Adrenal gland (tissue), 12 donors: ENCODE data around the gene PHACTR2. TPM values are rescaled to one million over a fixed set of nuclear protein-coding genes. Genes with fewer than 3 reads are reported as not detected.

Experiments used
- DNase-seq, 7 donors: peaks; one replicate each; pipeline ENCODE4 v3.0.0-alpha.2; 2019 to 2020
- H3K27ac ChIP-seq, 5 donors: fragments of 200-600 bp; sonication (generic) in 4 of 5; 1 replicate in 3 of 5; 2 replicates in 2 of 5; pipeline versions ENCODE4 v1.5.1 to v1.8.0; 2016 to 2020; ENCODE audit warnings: mild to moderate bottlenecking in 1 of 5
- H3K27me3 ChIP-seq: fragments of 200-600 bp; 2 replicates; pipeline ENCODE4 v1.8.0; 2021
- H3K36me3 ChIP-seq, 2 donors: fragments of 200-600 bp; replicated peaks in 1 of 2; 1 replicate in 1 of 2; 2 replicates in 1 of 2; pipeline versions ENCODE4 v1.5.1 to v1.8.0; 2018 to 2022
- H3K4me1 ChIP-seq, 2 donors: fragments of 200-600 bp; replicated peaks in 1 of 2; 1 replicate in 1 of 2; 2 replicates in 1 of 2; pipeline versions ENCODE4 v1.5.1 to v1.8.0; 2018 to 2021
- H3K4me3 ChIP-seq, 4 donors: fragments of 200-600 bp; sonication (generic) in 3 of 4; one replicate each; pipeline ENCODE4 v1.5.1; 2016 to 2018
- H3K9me3 ChIP-seq, 3 donors: fragments of 200-600 bp; sonication (generic) in 1 of 3; replicated peaks in 1 of 3; 1 replicate in 2 of 3; 2 replicates in 1 of 3; pipeline versions ENCODE4 v1.5.1 to v1.8.0; 2016 to 2021
- CTCF ChIP-seq, 6 experiments: fragments of 450-650 bp in 4 of 6; fragments of 200-600 bp in 2 of 6; sonication (generic) in 1 of 6; IDR thresholded peaks; 1 replicate in 5 of 6; 2 replicates in 1 of 6; pipeline versions ENCODE4 v1.5.1 to v1.8.0; 2016 to 2021; ENCODE audit warnings: antibody characterized with exemption in 6 of 6, mild to moderate bottlenecking in 2 of 6, moderate library complexity in 1 of 6
- POLR2A ChIP-seq, 2 donors: fragments of 450-650 bp; IDR thresholded peaks; one replicate each; pipeline ENCODE4 v1.6.1; 2017; ENCODE audit warnings: antibody characterized with exemption in 2 of 2, mild to moderate bottlenecking in 2 of 2, moderate library complexity in 1 of 2
- WGBS, 4 donors: extraction: QIAGEN DNeasy Blood & Tissue Kit in 2 of 4; methylation state at CpG; one replicate each; pipeline versions ENCODE4 v1.1.5 to v1.1.7; 2013 to 2017; 5-methylcytosine and 5-hydroxymethylcytosine counted together
- intact Hi-C, 2 donors: fragments of 100-400 bp; cut with DNase I; formaldehyde crosslinking; loops; one replicate each; pipeline versions ENCODE4 v1.14.1 to v1.15.0; 2022 to 2023
- polyA plus RNA-seq, 3 donors: library from polyadenylated mRNA; stranded (reverse); fragments of 200-250 nt in 2 of 3; fragments of 350-450 nt in 1 of 3; fragmentation: Illumina TruSeq in 1 of 3; extraction: RNeasy Lipid Tissue Mini Kit (QIAGEN cat#74804) in 1 of 3; gene quantifications; one replicate each; pipeline ENCODE4 v1.2.3, GENCODE V29; 2013 to 2014
- total RNA-seq, 9 donors: library from RNA; depleted of rRNA in 4 of 9; stranded (reverse); fragments of >200 nt in 4 of 9; fragments of 120-200 nt in 1 of 9; fragmentation: NEBNext Ultra II Directional in 1 of 9; extraction: Animal tissue kit (Norgen Biotek cat#: 25700) in 1 of 9; gene quantifications; one replicate each; pipeline versions ENCODE4 v1.1.0 to v1.2.4, GENCODE V29; 2013 to 2023
- donor health status: healthy with polysubstance abuse.
- donor health status: Bipolar disorder and iron deficiency.
- donor health status: DM: yes; HTN: yes; CAD: no.
- donor health status: DM: no; HTN: no; CAD: no.
- donor health status: DM: no; HTN: no; CAD: no.
- donor health status: DM: yes; HTN: yes; CAD: no.

Gene PHACTR2
- total and polyA plus RNA-seq, 12 donors = 12.1 to 315 (median 227) TPM

GRCh38 chr6:143688681-143689080, 10.9 kb downstream of the PHACTR2 start:
- Histone ChIP-seq H3K9me3 (no peaks in the 10 kb centered on the region), H3K4me3 (no peak overlapping the region), H3K4me1 (peaks cover 47 to 72% of the 10 kb centered on the region in 2 donors), H3K27me3 (no peaks in the 10 kb centered on the region), H3K27ac (peak overlapping the region in 1 of 5 donors; percentile 3), H3K36me3 (no peaks in the 10 kb centered on the region)
- DNase-seq = no peak
- WGBS, 4 donors = 72 to 82% (median 80%) methylated on average over 4 of the region's 4 CpGs
- intact Hi-C loops = loop anchor here in 1 of 2 donors (10.0 kb wide), 1 partner anchor 56 kb away; no protein-coding TSS in a partner anchor
- TF ChIP-seq CTCF (IDR thresholded peaks at IDR 0.05) (no peak), POLR2A (IDR thresholded peaks at IDR 0.05) (no peak)

GRCh38 chr6:143689852-143690251, 12.1 kb downstream of the PHACTR2 start:
- DNase-seq = no peak
- Histone ChIP-seq H3K27ac (no peak overlapping the region), H3K4me3 (no peak overlapping the region), H3K36me3 (no peaks in the 10 kb centered on the region), H3K9me3 (no peaks in the 10 kb centered on the region), H3K4me1 (peaks cover 53 to 72% of the 10 kb centered on the region in 2 donors), H3K27me3 (no peaks in the 10 kb centered on the region)
- 83 to 88% (median 85%) methylated on average over 9 of the region's 9 CpGs for WGBS, 4 donors
- intact Hi-C loops = loop anchor here in 1 of 2 donors (10.0 kb wide), 1 partner anchor 55 kb away; no protein-coding TSS in a partner anchor
- TF ChIP-seq POLR2A (IDR thresholded peaks at IDR 0.05) = no peak
- no peak for TF ChIP-seq CTCF (IDR thresholded peaks at IDR 0.05)

- Histone ChIP-seq H3K27me3 (no peaks in the 10 kb centered on the region), H3K9me3 (no peaks in the 10 kb centered on the region), H3K4me1 (peaks cover 59 to 85% of the 10 kb centered on the region in 2 donors), H3K36me3 (no peaks in the 10 kb centered on the region), H3K27ac (peak overlapping the region in 1 of 5 donors; percentile 5), H3K4me3 (no peak overlapping the region)
- no peak for TF ChIP-seq POLR2A (IDR thresholded peaks at IDR 0.05)
- TF ChIP-seq CTCF (IDR thresholded peaks at IDR 0.05) = no peak
- 57 to 70% (median 62%) methylated on average over 1 of the region's 1 CpG for WGBS, 4 donors
- no peak for DNase-seq
- intact Hi-C loops = no loop called here
Measured at GRCh38 chr6:143691155-143691554, 13.4 kb downstream of the PHACTR2 start.

- peak overlapping the region in 1 of 5 donors; percentile 5 for H3K27ac ChIP-seq
- WGBS, 4 donors = 72 to 77% (median 76%) methylated on average over 7 of the region's 7 CpGs
- no peak overlapping the region for H3K4me3 ChIP-seq
Measured at GRCh38 chr6:143691900-143692636, 14.3 kb downstream of the PHACTR2 start.

More at GRCh38 chr6:143691900-143692636, 14.3 kb downstream of the PHACTR2 start:
- no peak for TF ChIP-seq CTCF (IDR thresholded peaks at IDR 0.05)
- no peak for TF ChIP-seq POLR2A (IDR thresholded peaks at IDR 0.05)
- Histone ChIP-seq H3K36me3 (no peaks in the 10 kb centered on the region), H3K27me3 (no peaks in the 10 kb centered on the region), H3K4me1 (peaks cover 64 to 87% of the 10 kb centered on the region in 2 donors), H3K9me3 (no peaks in the 10 kb centered on the region)
- DNase-seq = no peak
- intact Hi-C loops = no loop called here
